HG03342 (cell line): ENCODE results near the gene SYNE3.

Experiments used
- ATAC-seq: cut with Tn5 transposase; IDR thresholded peaks from one replicate; pipeline ENCODE4 v1.9.1; 2021; ENCODE audit warnings: mild to moderate bottlenecking, moderate library complexity; ENCODE audit not compliant: unreplicated experiment

Gene SYNE3

DNA sequence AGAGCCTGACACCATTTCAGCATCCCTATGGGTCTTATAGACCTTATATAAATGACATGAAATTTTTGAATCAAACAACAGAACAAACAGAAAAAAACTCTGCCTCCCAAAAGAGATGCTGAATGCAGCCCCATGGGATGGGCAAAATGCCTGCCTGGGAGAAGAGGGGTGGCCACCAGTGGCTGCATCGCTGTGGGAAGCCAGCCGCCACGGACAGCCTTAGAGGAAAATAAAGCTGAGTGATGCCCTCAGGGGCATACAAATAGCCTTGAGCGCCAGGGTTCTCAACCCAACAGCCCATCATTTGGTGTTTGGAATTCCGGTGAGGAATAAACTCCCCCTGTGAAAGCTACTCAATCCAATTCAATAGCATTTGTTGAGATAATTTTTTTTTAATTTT lies 22.9 kb downstream of the SYNE3 start:
- ATAC-seq, result no peak

DNA sequence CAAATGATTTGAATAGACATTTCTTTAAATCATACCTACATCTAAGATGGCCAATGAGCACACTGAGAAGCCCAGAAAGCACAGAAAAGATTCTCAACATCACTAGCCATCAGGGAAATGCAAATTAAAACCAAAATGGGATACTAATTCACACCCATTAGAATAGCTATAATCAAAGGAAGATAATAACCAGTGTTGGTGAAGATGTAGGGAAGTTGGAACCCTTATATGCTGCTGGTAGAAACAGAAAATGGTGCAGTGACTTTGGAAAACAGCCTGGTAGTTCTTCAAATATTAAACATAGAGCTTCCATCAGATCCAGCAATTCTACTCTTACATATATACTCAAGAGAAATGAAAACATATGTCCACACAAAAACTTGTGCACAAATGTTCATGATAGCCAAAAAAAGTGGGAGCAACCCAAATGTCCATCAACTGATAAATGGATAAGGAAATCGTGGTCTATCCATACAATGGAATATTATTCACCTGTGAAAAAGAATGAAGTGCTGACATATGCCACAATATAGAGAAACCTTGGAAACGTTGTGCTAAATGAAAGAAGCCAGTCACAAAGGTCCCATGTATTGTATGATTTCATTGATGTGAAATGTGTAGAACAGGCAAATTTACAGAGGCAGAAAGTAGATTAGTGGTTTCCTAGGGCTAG lies 24.4 kb downstream of the SYNE3 start:
- ATAC-seq, result no peak

DNA sequence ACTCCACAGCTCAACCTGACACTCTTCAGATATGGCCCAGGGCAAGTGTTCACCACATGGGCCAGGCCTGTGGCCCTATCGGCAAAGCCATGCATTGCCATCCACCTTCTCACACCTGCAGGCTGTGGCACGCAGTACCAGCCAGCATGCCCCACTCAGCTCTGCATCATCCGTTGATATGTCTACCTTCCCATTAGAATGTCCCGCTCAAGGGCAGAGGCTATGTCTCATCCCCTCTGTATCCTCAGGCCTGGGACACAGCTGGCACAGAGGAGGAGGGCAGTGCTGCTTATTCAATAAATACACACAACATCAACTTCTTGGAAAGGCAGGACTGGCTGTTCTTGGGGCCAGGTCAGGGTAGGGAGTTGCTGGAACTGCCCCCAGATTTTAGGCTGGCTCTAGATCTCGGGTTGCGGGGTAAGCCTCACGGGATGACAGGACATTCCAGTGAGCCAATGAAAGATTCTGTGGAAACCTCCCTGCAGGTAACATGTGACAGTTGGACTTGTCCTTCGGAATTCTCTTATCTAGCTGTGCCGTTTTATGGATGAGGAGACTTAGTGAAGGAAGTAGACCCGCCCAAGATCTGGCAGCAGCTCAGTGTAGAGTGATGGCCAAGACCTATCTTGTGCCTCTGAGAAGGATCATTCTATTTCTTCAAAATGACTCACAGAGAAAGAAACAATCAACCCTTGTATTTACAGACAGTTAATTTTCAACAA lies 25.6 kb downstream of the SYNE3 start:
- no peak for ATAC-seq

DNA sequence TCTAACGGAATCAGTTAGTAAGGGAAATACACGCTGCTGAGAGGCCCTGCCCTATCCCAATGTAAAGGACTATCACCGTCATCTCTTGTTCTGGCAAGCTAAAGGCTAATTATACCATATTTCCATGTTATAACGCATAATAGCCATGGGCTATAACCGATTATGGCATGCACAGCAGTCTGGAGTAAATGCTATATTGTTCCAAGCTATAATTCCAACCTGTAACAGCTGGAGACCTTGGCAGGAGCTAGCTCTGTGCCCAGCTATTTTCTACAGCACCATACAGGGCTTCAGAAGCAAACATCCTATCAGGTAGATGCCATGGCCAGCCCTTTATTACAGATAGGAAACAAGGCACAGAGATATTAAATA lies 26.3 kb downstream of the SYNE3 start:
- no peak for ATAC-seq

DNA sequence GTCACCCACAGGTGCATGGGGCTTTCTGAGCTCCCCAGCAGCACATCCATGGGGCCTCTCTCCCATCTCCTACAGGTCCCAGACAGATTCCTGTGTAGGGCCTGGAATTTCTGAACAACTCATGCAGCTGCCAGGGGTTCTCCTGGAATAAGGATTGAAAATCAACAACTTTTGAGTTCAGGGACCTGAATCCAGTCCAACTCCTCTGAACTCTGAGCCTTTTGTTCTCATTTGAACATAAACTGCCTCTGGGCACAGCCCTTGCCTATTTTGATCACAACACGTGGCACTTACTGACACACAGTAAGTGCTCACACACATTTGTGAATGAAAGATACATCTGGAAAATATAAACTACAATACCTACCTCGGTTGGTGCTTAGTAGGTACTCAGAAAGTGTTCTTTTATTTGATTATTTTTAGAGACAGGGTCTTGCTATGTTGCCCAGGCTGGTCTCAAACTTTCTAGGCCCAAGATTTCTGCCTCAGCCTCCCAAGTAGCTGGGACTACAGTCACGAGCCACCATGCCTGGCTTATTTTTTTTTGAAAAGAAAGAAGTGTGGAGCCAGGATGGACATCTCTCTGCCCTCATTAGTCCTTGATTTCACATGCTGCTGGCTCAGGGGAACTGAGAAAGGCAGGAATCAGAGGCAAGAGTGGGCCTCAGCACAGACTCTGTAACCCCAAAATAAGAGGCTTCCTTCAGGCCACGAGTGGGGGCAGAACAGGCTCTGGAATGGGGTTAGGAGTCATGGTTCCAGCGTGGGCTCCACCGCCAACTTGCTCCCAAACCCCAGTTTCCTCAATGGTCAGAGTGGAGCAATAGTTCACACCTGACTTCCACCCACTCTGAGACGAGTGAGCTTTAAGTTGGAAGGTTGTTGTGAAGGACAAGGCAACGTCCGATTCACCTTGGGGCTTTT lies 27.0 kb downstream of the SYNE3 start:
- ATAC-seq, result no peak

DNA sequence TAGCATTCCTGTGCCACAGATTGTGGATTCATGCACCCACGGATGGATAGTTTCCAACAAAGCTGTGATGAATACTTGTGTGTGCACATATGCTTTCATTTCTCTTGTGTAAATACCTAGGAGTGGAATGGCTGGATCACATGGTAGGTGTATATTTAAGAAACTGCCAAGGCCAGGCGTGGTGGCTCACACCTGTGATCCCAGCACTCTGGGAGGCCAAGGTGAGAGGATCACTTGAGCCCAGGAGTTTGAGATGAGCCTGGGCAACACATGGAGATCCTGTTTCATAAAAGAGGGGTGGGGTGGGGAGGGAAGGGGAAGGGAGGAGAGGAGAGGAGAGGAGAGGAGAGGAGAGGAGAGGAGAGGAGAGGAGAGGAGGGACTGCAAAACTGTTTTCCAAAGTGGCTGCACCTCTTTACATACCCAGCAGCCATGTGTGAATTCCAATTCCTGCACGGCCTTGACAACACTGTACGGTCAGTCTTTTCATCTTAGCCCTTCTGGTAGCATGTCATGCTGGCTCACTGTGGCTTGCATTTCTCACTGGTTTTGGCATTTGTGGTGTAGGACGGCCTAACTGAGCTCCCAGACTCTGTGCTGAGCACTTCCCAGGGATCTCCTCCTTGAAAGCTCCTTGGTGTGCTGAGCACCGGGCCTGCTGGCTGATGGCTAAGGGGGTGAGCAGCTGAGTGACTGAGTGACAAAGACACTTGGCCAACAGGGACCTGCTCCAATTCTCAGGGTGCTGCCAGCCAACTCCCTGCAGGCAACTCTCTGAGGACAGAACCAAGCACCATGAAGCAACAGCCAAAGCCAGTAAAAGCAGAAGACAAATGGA lies 27.9 kb downstream of the SYNE3 start:
- no peak for ATAC-seq

DNA sequence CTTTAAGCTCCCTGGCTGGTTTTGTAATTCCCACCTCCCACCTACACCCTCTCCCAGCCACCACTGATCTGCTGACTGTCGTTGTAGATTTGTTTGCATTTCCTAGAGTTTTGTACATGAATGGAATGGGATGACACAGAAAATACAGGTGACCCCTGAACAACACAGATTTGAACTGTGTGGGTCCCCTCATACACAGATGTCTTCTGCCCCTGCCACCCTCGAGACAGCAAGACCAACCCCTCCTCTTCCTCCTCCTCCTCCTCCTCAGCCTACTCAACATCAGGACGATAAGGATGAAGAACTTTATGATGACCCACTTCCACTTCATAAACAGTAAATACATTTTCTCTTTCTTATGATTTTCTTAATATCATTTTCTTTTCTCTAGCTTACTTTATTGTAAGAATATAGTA lies 28.8 kb downstream of the SYNE3 start:
- no peak for ATAC-seq

DNA sequence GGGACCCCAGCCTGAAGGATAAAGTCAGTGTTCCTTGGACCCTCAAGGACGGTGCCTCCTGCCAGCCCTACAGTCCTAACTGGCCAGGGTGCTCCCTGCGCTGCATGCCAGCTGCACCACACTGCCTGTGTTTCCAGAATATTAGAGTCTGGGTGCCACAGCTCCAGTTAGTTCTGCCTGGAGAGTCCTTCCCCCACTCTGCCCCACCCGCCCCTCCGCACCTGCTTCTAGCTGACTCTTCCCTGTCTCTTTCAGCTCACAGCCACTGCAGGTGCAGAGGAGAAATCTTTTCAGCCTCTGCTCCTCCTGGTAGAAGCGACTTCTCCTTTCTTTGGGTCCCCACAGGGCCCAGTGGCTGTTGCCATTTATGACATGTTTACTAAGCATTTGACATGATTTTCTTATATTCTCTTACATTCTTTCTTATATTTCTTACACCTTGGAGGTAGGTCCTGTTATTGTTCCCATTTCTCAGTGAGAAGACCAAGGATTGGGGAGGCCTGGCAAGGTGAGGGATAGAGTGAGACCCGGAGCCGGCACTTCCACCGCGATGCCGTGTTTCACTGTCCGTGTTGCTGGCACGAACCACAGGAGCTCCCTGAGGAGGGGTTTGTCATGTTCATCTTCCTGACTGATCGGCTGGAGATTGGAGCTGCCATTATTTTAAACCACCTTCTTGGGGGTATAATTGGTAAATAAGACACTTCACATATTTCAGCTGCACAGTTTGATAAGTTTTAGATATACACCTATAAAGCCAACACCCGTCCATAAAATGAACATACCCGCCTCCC lies 29.4 kb downstream of the SYNE3 start:
- no peak for ATAC-seq

DNA sequence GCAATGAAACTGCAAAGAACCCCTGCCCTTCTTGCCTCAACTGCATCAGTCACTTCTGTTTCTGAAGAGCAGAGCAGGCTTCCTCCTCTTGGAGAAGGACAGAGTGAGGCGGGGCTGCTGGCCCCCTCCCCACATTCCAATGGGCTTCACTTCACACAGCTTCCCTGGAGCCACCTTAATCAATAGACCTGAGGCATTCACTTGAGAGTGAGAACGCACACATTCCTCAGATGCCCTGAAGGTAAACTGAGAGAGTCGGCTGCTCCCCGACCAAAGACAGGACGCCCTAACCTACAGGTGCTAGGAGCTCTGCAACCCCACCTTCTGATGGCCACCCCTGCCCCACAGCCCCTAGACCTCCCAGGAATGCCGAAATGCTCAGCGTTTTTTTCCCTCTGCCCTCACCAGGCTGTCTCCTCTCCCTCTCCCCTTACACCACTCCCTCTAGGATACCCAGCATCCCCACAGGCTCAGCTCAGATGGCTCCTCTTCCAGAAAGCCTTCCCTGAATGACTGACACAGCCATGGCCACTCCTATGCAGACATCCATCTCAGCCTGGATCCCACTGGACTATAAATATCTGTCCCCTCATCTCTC lies 31.1 kb downstream of the SYNE3 start:
- ATAC-seq, result no peak

DNA sequence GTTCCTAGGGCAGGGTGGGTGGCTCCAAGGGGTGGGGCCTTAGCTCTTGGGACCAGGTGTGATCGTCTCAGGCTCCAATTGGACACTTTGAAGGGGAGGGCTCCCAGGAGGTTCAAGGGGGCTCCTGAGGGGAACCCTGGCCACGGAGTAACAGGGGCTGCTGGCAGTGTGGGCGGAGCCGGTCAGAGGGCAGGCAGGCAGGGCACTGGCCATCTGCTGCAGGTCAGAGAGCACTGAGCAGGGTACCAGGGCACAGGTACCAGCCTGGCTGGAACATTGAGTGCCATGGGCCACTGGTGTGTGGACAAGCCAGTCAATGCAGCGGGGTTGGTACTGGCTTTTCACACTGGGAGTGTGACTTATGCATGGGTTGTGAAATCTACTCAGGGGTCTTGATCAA lies 32.2 kb downstream of the SYNE3 start:
- ATAC-seq, result no peak

DNA sequence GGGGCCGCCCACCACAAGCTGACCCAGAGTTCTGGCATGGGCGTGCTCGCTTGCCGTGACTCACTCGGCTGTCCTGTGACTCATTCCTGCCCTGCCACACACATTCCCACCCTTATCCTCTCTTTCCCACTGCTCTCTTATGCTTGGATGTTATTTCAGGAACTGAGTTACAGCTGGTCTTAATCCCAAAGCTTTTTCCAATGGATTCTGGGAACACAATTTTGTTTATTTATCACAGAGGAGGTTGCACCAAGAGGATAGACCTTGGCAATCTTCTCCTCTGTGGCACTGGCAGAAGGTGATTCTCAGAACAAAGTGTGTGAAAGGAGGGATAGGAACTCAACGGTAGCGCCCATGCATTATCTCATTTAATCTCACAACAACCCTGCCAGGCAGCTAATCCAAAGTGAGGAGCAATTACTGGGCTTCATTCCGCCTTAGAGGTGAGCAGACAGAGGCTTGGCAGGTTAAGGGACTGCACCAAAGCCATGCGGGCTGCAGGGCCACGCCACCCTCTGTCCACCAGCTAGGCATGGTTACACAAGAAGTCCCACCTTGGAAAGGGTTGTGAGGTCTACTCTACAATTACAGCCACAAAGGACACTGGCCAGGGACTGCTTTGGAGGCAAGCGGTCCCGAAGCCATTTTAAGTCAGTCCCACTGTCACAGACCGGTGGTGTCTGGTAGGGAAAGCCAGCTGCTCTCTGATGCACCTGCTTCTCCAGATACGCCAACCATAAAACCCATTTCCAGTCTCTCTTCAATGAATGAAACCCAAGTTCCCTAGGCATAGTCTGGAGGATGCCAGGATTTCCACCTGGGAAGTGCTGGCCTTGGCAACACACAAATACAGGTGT lies 32.9 kb downstream of the SYNE3 start:
- no peak for ATAC-seq

DNA sequence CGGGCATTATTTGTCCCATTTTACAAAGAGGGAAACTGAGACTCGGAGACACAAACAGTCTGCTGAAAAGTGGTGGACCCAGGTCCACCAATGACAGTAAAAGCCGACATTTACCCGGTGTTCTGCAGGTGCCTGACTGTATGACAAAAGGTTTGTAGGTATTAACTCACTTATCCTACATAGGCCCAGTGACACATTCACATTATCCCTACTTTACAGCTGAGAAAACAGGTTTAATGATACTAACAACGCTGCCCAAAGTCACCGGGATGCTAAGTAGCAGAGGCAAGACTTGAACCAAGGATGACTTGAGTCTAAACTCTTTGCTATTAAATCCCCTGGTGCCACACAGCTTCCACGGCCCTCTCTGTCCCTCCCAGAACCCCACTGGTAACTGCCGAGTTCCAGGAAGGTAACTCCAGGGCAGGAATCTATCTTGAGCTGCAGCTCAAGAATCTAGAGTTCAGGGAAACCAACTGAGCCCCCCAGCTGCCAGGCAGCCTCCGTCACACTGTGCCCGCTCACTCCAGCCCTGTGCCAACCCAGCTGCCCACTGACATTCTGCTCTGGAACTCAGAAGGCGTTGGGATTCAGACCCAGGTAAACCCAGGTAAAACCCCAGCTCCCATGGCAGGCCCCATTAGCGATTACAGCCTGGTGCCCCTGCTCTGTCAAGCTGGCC lies 33.7 kb downstream of the SYNE3 start:
- ATAC-seq, result no peak

DNA sequence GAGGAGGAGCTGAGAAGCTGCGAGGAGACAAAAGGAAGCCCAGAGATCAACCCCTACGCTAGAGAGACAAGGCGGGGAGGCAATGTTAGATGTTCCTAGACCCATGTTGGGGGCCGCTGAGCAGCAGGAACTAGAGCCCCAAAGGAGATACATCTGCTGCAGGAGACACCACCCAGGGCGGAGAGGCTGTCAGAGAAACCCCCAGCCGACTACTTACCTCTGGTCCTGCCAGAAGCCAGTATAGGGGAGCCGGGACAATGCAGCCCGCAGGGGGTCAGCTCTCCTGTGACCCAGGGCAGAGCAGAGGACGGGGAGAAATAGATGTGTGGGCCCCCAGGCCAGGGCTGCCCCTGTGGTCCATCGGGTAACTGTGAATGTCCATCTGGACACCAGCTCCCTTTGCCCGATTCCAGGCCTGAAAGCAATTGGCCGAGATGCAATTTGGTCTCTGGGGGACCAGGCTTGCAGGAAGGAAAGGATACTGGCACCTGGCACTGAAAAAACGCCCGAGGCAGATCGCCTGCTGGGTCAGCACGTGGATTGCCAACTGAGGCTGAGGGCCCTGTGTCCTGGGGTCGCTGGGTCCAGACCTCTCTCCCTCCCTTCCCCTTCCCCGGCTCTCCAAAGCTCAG lies 34.9 kb downstream of the SYNE3 start:
- ATAC-seq, result no peak

DNA sequence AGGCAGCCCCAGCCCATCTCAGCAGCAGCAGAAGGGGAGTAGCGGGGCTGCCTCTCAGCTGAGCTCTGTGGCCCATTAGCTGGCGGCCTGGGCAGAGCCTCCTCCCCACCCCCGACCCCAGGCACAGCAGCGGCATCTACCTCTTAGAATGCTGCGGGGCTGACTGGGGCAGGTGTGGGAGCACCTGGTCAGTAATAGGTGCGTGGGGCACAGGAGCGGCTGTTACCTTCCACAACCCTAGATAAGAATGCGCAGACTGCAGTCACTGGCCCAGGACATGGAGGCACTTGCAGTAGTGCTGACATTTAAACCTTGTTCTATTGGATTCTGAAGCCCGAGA lies 35.6 kb downstream of the SYNE3 start:
- no peak for ATAC-seq

DNA sequence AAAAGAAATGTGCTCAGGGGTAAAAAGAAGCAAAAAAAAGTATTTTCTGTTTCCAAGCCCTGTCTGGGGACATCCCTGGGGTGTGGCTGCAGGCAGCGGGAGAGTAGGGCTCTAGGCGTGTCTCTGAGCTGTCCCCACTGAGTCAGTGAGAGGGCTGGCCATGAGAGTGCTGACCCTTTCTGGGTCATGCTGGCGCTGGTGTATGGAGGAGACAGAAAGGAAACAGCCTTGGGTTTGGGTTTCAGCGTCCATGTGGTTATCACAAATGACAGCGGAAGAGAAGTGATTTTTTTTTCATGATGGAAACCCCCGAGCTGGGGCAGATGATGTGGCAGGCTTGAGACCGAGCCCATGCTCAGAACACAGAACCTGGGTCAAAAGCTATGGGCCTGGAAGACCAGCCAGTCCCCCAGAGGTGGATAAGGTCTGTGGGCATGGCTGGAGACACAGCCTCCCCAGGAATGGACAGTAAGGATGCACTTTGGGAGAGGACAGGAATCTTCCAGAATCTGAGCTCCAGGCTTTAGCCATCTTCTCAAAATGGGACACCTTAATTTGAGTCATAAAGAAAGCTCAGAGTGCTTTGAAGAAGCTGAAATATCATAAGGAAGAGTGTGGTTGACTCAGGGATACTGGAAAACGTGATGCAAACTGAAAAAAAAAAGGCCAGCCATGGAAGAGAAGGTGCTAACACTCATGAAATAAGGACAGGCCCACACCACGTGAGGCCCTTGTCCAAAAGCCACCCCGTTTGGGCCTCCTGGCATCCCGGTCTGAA lies 36.2 kb downstream of the SYNE3 start:
- no peak for ATAC-seq

DNA sequence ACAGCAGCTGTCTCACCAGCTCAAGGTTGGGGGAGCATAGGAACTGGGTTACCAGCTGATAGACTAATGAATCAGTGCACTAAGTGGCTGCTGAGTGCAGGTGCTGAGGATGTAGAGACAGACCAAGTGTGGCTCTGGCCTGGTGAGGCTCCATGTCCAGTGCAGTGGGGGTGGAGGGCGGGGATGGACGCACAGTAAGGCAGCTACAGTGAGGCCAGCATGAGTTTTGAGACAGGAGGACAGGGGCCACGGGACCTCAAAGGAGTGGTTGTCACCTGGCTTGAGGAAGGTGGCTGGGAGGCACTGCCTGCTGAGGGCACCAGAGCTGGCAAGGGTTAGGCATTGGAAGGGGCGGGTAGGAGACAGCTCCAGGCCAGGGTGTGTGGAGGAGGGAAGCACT lies 37.0 kb downstream of the SYNE3 start:
- ATAC-seq, result no peak

DNA sequence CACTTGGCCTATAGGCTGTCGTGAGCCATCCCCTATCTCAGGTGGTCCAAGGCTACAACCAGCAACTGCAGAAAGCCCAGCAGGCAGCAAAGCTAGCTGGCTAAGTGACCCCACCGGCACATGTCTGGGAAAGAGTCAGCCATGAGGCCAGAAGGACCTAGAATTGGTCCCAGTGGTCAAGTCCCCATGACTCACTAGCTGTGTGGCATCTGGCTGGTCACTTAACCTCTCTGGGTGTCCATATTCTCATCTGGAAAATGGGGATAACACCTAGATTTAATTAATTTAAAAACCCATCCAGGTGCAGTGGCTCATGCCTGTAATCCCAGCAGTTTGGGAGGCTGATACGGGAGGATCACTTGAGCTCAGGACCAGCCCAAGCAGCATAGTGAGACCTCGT lies 37.6 kb downstream of the SYNE3 start:
- ATAC-seq, result no peak
